Activated CD8-positive, alpha-beta memory T cell treated with anti-CD3 and anti-CD28 coated beads for 1 hour (primary cell): Measurements from ENCODE around the gene NAV1.
"Not testable (repeated sequence)": the region's sequence is repeated elsewhere in the genome, so short reads cannot be mapped to it uniquely, and the experiment has no call there.

Experiments
- DNase-seq, 2 donors: peaks; one replicate each; pipeline ENCODE4 v3.0.0-alpha.2; 2020; ENCODE audit warnings: low read depth in 1 of 2; ENCODE audit errors: extremely low read depth in 1 of 2

NAV1 gene

DNA sequence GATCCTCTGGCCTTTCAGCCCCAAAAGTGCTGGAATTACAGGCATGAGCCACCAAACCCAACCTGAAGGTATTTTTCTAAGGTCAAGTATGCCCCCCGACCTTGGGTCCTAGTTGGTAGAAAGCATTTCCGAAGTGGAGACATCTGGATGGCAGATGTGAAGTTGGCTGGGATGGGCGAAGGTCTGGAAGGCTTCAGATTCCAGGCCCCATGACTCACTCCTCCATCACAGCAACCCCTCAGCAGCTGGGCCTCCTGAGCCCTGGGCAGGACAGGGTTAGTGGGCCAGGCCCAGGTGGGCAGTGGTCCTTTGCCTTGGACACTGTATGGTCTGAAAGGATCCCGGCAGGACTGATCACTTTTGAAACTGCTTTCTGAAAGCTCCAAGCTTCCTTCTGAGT lies 23.3 kb downstream of the NAV1 start:
- no peak for DNase-seq

GRCh38 chr1:201562659-201563405 lies 23.9 kb downstream of the NAV1 start:
- no peak for DNase-seq

DNA sequence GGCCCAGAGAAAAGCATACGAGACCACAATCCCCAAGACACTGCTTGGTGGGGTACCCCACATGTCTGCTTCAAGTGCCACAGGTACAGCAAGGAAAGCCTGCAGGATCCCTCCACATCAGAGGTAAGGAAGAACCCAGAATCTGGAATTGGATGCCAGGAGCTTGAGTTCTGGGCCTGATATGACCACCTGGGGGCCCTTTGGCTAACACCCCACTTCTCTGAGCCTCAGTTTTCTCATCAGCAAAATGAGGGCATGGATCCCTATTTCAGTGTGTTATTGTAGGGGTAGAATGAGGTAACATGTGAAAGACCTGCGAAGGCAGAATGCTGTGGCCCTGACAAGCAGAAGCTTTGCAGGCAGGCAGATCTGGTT lies 24.5 kb downstream of the NAV1 start:
- no peak for DNase-seq

- no peak for DNase-seq
Observed at GRCh38 chr1:201563941-201564340, 25.0 kb downstream of the NAV1 start.

- no peak for DNase-seq
Observed at GRCh38 chr1:201565024-201565730, 26.2 kb downstream of the NAV1 start.

- no peak for DNase-seq
Observed at GRCh38 chr1:201565771-201566528, 27.0 kb downstream of the NAV1 start.

DNA sequence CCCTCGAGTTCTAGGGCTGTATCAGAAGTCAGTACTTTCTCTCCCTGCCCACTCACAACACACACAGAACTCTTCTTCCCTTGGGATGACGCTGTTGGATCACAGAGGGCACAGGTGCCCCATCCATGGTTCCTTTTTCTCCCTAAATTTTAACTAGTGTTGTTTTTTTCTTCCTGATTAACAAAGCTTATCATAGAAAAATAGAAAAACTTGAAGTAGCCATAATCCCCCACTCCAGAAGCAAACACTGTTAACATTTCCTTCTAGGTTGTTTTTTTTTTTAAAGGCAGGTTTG lies 27.5 kb downstream of the NAV1 start:
- no peak for DNase-seq

DNA sequence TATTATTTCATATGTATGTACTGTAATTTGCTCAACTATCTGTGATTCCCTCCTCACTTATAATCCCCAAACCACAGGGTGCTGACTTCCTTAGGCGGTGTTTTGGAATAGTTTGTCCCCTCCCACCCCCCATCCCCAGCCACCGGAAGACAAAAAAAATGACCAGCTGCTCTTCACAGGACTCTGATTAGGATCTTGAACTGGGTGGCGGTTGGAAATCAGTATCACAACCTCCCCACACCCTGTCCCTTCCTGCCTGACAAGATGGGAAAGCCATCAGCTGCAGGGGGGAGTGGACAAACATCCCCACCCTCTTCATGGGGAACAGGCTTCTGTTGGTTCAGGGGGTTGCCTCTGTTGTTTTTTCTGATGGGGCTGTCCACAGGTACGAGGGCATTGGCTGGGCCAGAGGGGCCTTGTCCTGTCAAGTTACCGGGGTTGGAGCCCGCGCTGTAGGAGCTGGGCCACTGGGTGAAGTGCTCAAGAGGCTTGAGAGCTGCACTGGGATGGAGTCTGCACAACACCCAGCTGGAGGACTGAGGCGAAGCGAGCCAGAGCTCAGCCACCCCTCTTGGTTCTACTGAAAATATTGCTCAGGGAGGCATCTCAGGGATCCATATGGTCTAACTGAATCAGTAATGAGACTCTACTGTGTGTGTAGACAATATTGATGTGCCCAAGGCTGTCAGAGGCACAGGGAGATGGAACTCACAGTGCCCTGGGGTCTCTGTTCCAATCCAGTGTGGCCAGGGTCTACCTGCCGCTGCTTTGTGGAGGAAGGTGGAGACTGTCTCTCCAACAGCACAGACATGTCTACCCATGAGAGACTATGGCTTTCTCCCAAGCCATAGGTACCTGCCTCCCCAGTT lies 28.2 kb downstream of the NAV1 start:
- DNase-seq = no peak

DNA sequence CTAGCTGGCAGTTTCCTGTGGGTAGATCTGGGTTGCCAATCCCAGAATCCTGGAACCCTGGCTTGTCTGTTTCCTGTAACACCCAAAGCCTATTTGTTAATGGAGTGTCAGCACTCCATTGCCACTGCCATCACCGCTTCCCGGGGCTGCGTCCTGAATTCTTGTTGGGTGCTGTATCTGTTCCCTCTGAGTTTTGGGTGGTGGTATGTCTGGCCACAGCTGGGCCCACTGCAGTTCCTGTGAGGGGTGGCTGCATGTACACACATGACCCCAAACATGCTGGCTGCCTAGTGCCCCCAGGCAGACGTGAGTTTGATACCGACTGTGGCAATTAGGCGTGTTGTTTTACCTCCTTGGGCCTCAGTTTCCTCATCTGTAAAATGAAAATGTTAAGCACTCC lies 29.3 kb downstream of the NAV1 start:
- no peak for DNase-seq

DNA sequence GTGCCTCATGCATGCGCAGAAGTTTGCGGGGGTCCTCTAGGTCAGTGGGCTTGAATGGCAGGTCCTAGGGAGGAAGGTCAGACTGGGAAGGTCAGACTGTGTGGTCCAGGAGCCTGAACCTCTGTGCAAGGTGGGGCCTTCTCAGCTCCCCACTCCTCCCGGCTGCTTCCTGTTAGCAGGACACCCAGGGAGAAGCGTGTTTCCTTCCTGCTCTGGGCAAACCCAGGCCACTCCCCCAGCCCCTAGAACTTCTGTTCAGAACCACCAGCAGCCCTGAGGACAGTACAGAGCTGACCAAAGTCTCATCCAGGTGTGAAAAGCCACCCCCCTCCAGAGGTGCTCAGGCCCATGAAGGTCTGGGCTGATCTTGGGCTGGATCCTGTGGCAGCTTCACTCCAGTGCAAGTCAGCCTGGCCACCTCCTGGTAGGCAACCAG lies 29.9 kb downstream of the NAV1 start:
- no peak for DNase-seq

DNA sequence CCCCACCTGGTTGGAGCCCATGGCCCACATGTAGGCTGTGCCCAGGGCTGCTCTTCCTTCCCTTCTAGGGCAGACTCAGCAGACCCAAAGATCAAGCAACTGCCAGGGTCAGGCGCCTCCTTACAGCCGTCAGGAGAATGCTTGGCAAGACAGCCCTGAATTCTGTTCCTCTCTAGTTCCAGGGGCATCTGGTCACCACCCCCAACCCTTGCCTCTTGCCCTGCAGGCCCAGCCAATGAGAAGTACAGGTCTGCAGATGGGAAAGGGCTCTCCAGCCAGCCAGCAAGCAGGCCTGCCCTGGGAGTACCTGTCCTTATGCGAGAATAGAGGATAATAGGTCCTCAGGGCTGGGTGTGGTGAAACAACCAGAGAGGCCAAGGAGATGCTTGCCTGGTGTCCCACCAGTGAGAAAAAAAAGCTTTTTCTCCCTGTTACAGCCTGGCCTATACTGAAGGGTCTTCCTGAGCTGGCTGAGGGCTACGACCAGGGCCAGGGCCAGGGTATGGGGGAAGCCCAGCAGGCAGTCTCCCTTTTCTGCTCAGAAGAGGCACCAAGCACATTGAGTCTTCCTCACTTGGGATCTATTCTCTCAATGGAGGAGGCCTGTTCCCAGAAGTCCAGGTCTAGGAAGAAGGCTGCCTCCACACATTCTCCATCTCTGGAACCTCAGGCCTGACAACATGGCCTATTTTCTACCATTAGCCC lies 31.4 kb downstream of the NAV1 start:
- no peak for DNase-seq

DNA sequence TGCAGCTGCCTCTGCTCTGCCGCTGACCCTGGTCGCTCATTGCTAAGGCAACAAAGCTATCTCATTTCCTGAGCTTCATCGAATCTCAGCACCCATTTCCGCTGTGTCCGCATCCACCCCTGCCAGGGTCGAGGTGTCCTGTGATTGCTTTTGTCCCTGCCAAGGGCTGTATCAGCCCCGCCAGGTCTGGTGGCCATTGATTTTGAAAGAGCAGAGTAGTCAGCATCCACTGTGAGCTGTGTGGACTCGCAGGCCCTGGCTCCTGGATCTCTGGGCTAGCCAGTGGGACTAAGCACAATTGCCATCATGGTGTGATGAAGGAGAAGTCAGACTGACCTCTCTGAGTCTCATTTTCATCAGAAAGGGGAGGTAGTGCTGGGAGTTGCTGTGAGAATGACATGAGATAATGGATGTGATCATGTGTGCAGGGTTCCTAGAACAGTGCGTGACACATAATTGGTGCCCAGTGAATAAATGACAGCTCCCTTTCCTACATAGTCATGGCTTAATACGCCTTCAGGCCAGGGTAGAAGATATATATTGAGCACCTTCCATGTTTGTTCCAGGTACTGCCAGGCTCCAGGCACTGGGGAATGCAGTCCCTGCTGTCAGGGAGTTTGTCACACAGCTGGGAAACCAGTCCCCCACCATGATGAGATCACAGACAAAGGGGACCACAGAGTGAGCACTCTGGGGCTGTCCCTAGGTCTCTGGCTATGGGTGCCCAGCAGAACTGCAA lies 32.1 kb downstream of the NAV1 start:
- no peak for DNase-seq

DNA sequence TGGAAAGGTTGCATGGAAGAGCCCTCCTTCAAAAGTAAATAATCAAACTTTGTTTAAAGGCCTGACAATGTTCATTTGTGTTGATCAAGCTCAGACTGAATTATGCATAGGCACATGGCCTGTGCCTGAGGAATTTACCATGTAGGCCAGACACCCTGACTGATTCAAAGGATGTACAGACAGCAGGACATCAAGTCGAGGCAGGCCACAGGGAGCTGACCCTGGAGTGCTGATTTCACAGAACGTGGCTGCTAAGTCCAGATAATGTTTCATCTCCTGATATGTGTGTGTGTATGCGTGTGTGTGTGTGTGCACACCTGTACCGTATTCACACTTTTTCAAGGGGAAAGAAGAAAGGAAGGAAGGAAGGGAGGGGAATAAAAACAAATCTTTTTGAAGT lies 34.1 kb downstream of the NAV1 start:
- DNase-seq = no peak

DNA sequence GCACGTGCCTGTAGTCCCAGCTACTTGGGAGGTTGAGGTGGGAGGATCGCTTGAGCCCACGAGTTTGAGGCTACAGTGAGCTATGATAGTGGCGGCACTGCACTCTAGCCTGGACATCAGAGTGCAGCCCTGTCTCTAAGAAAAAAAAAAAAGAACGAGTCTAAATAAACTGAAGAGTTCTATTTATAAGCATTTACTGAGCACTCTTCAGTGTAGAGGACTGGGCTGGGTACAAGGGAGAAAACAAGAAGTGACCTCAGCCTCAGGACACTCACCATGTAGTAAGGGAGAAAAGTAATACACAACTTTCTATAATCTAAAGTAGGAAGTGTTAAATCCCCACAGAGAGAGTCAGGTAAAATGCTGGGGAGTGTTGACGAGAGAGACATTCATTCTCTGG lies 35.0 kb downstream of the NAV1 start:
- no peak for DNase-seq

DNA sequence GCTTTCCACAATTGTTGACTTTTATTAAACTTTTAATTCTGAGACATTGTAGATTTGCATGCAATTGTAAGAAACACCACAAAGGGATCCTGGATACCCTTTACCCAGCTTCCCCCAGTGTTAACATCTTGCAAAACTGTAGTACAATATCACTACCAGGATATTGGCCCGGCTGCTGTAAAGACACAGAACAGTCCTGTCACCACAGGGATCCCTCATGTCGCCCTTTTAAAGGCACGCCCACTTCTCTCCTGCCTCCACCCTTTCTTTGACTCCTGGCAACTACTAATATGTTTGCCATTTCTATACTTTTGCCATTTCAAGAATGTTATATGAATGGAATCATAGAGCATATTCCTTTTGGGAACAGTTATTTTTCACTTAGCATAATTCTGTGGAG lies 37.0 kb downstream of the NAV1 start:
- DNase-seq = no peak

- no peak for DNase-seq
Observed at GRCh38 chr1:201576914-201577313, 38.0 kb downstream of the NAV1 start.

DNA sequence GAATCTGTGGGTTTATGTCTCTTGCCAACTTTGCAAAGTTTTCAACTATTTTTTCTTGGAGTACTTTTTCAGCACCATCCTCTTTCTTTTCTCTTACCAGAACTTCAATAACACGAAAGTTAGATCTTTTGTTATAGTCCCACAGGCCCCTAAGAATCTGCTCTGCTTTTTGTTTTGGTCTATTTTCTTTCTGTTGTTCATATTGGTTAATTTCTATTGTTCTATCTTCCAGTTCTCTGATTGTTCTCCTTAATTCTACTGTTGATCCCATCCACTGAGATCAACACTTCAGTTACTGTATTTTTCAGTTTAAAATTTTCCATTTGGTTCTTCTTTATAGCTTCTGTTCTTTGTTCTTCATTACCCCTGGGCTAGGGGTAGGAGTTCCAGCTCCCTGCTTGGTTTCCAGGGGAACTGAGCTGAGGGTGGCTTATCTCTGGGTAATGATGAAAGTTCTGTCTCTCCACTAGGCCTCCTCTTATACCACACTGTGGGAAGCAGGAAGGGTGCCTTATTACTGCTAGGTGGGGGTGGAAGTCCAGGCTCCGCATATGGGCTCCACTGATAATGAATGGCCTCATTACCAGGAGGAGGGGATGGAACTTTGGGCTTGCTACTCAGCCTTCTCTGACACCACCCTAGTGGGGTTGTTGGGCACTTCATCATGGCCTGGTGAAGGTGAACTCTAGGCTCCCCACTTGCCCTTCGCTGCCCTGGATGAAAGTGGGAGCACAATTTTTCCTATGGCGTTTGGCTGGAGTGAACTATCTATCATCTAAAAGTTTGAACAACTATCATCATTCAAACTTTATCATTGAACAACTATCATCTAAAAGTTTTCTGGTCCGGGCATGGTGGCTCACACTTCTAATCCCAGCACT lies 39.3 kb downstream of the NAV1 start:
- DNase-seq = no peak

DNA sequence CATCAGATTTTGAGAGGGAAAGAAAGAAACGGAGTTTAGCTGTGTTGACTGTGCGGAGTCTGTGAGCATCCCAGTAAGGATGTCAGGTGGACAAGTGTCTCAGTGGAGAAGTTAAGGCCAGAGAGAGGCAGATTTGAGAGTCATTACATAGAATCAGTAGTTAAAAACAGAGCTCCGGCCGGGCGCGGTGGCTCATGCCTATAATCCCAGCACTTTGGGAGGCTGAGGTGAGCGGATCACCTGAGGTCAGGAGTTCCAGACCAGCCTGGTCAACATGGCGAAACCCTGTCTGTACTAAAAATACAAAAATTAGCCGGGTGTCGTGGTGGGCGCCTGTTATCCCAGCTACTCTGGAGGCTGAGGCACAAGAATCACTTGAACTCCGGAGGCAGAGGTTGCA lies 42.4 kb downstream of the NAV1 start:
- not testable (repeated sequence) for DNase-seq
